Ovary (tissue), 3 donors: ENCODE data around the gene ANK2.

ENCODE experiments used
- EP300 ChIP-seq: sonication (generic); formaldehyde crosslinking; IDR thresholded peaks from one replicate; pipeline ENCODE4 v1.6.1; 2017; ENCODE audit warnings: antibody characterized with exemption
- POLR2A ChIP-seq: fragments of 450-650 bp; IDR thresholded peaks from one replicate; pipeline ENCODE4 v1.6.1; 2017; ENCODE audit warnings: antibody characterized with exemption, mild to moderate bottlenecking, moderate library complexity
- TF ChIP-seq, protein P1 (sequence below), 3 donors: fragments of 450-650 bp in 2 of 3; fragments of 200-600 bp in 1 of 3; IDR thresholded peaks; one replicate each; pipeline versions ENCODE4 v1.5.1 to v1.8.0; 2016 to 2022; ENCODE audit warnings: antibody characterized with exemption in 3 of 3, mild to moderate bottlenecking in 1 of 3
- donor health status: DM: no; HTN: no; CAD: no.

DNA sequence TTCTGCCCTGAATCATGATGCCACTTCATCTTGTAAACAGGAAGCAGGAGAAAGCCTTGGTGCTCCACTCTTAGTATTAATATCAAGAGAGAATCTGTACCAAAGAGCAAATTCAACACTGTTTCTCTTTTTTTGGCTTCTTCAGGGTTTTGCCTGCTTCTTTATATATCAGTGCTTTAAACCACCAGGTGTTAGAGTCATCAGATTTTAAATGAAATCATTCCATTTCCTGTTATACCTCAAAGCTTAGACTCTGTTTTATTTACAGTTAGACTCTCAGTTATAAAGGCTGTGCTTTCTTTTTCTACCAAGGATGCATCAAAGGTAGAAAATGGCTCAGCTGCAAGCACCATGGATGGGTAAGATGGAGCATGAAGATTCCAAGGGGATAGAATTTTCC is 361.2 kb downstream of the ANK2 start:
- TF ChIP-seq, protein P1, sequence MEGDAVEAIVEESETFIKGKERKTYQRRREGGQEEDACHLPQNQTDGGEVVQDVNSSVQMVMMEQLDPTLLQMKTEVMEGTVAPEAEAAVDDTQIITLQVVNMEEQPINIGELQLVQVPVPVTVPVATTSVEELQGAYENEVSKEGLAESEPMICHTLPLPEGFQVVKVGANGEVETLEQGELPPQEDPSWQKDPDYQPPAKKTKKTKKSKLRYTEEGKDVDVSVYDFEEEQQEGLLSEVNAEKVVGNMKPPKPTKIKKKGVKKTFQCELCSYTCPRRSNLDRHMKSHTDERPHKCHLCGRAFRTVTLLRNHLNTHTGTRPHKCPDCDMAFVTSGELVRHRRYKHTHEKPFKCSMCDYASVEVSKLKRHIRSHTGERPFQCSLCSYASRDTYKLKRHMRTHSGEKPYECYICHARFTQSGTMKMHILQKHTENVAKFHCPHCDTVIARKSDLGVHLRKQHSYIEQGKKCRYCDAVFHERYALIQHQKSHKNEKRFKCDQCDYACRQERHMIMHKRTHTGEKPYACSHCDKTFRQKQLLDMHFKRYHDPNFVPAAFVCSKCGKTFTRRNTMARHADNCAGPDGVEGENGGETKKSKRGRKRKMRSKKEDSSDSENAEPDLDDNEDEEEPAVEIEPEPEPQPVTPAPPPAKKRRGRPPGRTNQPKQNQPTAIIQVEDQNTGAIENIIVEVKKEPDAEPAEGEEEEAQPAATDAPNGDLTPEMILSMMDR (IDR thresholded peaks at IDR 0.05) = no peak
- TF ChIP-seq POLR2A (no peak), EP300 (no peak)
